Measurements from ENCODE around the gene KLHL30. TPM values are rescaled to one million over a fixed set of nuclear protein-coding genes. Genes with fewer than 3 reads are reported as not detected.

KLHL30 gene
- total RNA-seq, 3 donors from 2014 or later: 0.15 to 0.98 (median 0.32) TPM

- Histone ChIP-seq H3K9me3 (no peaks in the 10 kb centered on the region), H3K4me3 (no peak overlapping the region), H3K27ac (no peak overlapping the region), H3K4me1 (no peaks in the 10 kb centered on the region), H3K36me3 (no peaks in the 10 kb centered on the region), H3K27me3 (peaks cover 0 to 17% of the 10 kb centered on the region in 2 donors)
- intact Hi-C loops (cut with DNase I; ENCODE audit: low total_unique reads): no loop called here
- DNase-seq (ENCODE audit: low spot score in 2 of 2): no peak
- no peak for TF ChIP-seq POLR2AphosphoS5 (IDR thresholded peaks at IDR 0.05)
These were observed 26.4 kb downstream of the KLHL30 start for GRCh38 chr2:238164906-238165287.

GRCh38 chr2:238165288-238165921 is 26.9 kb downstream of the KLHL30 start:
- intact Hi-C loops (cut with DNase I; ENCODE audit: low total_unique reads): no loop called here
- H3K9me3 ChIP-seq: no peaks in the 10 kb centered on the region
- H3K27ac ChIP-seq: no peak overlapping the region
- no peak overlapping the region for H3K4me3 ChIP-seq
- H3K4me1 ChIP-seq: no peaks in the 10 kb centered on the region
- TF ChIP-seq POLR2A (IDR thresholded peaks at IDR 0.05): no peak
- TF ChIP-seq CTCF (IDR thresholded peaks at IDR 0.05): no peak
- TF ChIP-seq POLR2AphosphoS5 (IDR thresholded peaks at IDR 0.05): no peak
- DNase-seq (ENCODE audit: low spot score in 2 of 2): no peak
- peaks cover 0 to 16% of the 10 kb centered on the region in 2 donors for H3K27me3 ChIP-seq
- H3K36me3 ChIP-seq: no peaks in the 10 kb centered on the region

GRCh38 chr2:238166391-238167343 is 28.2 kb downstream of the KLHL30 start:
- no peaks in the 10 kb centered on the region for H3K9me3 ChIP-seq
- TF ChIP-seq POLR2A (IDR thresholded peaks at IDR 0.05) (no peak), CTCF (IDR thresholded peaks at IDR 0.05) (no peak), POLR2AphosphoS5 (IDR thresholded peaks at IDR 0.05) (no peak)
- intact Hi-C loops (cut with DNase I; ENCODE audit: low total_unique reads): no loop called here
- H3K27ac ChIP-seq: no peak overlapping the region
- H3K4me3 ChIP-seq: no peak overlapping the region
- peaks cover 0 to 16% of the 10 kb centered on the region in 2 donors for H3K27me3 ChIP-seq
- H3K4me1 ChIP-seq: no peaks in the 10 kb centered on the region
- no peak for DNase-seq (ENCODE audit: low spot score in 2 of 2)
- H3K36me3 ChIP-seq: no peaks in the 10 kb centered on the region

- H3K36me3 ChIP-seq: no peaks in the 10 kb centered on the region
- intact Hi-C loops (cut with DNase I; ENCODE audit: low total_unique reads): no loop called here
- no peak overlapping the region for H3K27ac ChIP-seq
- H3K4me3 ChIP-seq: no peak overlapping the region
- H3K27me3 ChIP-seq: peaks cover 0 to 16% of the 10 kb centered on the region in 2 donors
- H3K4me1 ChIP-seq: no peaks in the 10 kb centered on the region
- DNase-seq (ENCODE audit: low spot score in 2 of 2): no peak
- no peaks in the 10 kb centered on the region for H3K9me3 ChIP-seq
- no peak for TF ChIP-seq POLR2A (IDR thresholded peaks at IDR 0.05)
- no peak for TF ChIP-seq POLR2AphosphoS5 (IDR thresholded peaks at IDR 0.05)
- no peak for TF ChIP-seq CTCF (IDR thresholded peaks at IDR 0.05)
These were observed 28.9 kb downstream of the KLHL30 start for GRCh38 chr2:238167344-238167715.

- DNase-seq (ENCODE audit: low spot score in 2 of 2): no peak
- intact Hi-C loops (cut with DNase I; ENCODE audit: low total_unique reads): no loop called here
- Histone ChIP-seq H3K9me3 (no peaks in the 10 kb centered on the region), H3K27ac (peak overlapping the region in 1 of 2 donors; percentile 8), H3K4me1 (no peaks in the 10 kb centered on the region), H3K27me3 (peaks cover 0 to 16% of the 10 kb centered on the region in 2 donors), H3K4me3 (no peak overlapping the region), H3K36me3 (no peaks in the 10 kb centered on the region)
- TF ChIP-seq CTCF (IDR thresholded peaks at IDR 0.05) (no peak), POLR2AphosphoS5 (IDR thresholded peaks at IDR 0.05) (no peak), POLR2A (IDR thresholded peaks at IDR 0.05) (no peak)
These were observed 29.3 kb downstream of the KLHL30 start for GRCh38 chr2:238167761-238168160.

All from breast epithelium (tissue), 4 donors.